SU-DHL-6 (cell line): Measurements from ENCODE around the gene PTGES3L.

Experiments used
- H2AFZ ChIP-seq: fragments of 200-600 bp; sonication (generic); 2 replicates; pipeline ENCODE4 v1.6.1; 2014; ENCODE audit warnings: low read depth, mild to moderate bottlenecking, moderate library complexity, mixed read lengths, antibody characterized with exemption, low read length; ENCODE audit not compliant: severe bottlenecking
- H3F3A ChIP-seq: fragments of 200-600 bp; shearing (Covaris generic); 2 replicates; pipeline ENCODE4 v1.6.0; 2016; ENCODE audit warnings: antibody characterized with exemption, mild to moderate bottlenecking; ENCODE audit not compliant: insufficient read depth
- H3K27ac ChIP-seq: fragments of 200-600 bp; sonication (generic); 2 replicates; pipeline ENCODE4 v1.5.1; 2016; ENCODE audit warnings: low read depth, mild to moderate bottlenecking, low read length, moderate library complexity, mixed read lengths
- H3K27me3 ChIP-seq: fragments of 200-600 bp; sonication (generic), shearing (Covaris generic); 2 replicates; pipeline ENCODE4 v1.6.0; 2014; ENCODE audit warnings: mild to moderate bottlenecking, low read length
- H3K36me3 ChIP-seq: fragments of 200-600 bp; sonication (generic); 2 replicates; pipeline ENCODE4 v1.6.1; 2014; ENCODE audit warnings: mild to moderate bottlenecking, low read length, mixed read lengths
- H3K4me2 ChIP-seq: fragments of 300-600, 200-600 bp; shearing (Covaris generic), sonication (generic); 2 replicates; pipeline ENCODE4 v1.6.0; 2014; ENCODE audit warnings: low read length, low read depth, mild to moderate bottlenecking; ENCODE audit not compliant: poor library complexity, severe bottlenecking
- H3K4me3 ChIP-seq: fragments of 200-600 bp; sonication (generic); 2 replicates; pipeline ENCODE4 v1.5.1; 2014; ENCODE audit warnings: antibody characterized with exemption, low read length, mild to moderate bottlenecking, mixed read lengths; ENCODE audit not compliant: insufficient read depth, poor library complexity, severe bottlenecking
- H3K79me2 ChIP-seq: fragments of 200-600 bp; sonication (generic); 2 replicates; pipeline ENCODE4 v1.6.1; 2014; ENCODE audit warnings: mild to moderate bottlenecking, low read length, moderate library complexity; ENCODE audit not compliant: insufficient read depth
- H3K9ac ChIP-seq: fragments of 200-600 bp; sonication (generic); 2 replicates; pipeline ENCODE4 v1.7.0; 2014; ENCODE audit warnings: mild to moderate bottlenecking, low read length
- H3K9me2 ChIP-seq: fragments of 200-600 bp; sonication (generic); replicated peaks from 2 replicates; pipeline ENCODE4 v1.6.1; 2014; ENCODE audit warnings: low read length; ENCODE audit not compliant: insufficient read depth
- H3K9me3 ChIP-seq: fragments of 200-600 bp; sonication (generic); 2 replicates; pipeline ENCODE4 v1.6.1; 2014; ENCODE audit warnings: low read length, mixed read lengths; ENCODE audit not compliant: insufficient read depth
- H4K20me1 ChIP-seq: fragments of 200-600 bp; sonication (generic); 2 replicates; pipeline ENCODE4 v1.6.1; 2014; ENCODE audit warnings: low read depth, mild to moderate bottlenecking, antibody characterized with exemption, low read length, moderate library complexity, mixed read lengths
- EZH2phosphoT487 ChIP-seq: fragments of 200-600 bp; sonication (generic), shearing (Covaris generic); conservative IDR thresholded peaks from 2 replicates; pipeline ENCODE4 v1.6.1; 2018; ENCODE audit warnings: mild to moderate bottlenecking, antibody characterized with exemption, low read length, moderate library complexity, mixed read lengths
- TF ChIP-seq, protein P1 (sequence below): fragments of 200-600 bp; sonication (generic); IDR thresholded peaks from one replicate; pipeline ENCODE4 v1.5.1; 2017; ENCODE audit warnings: antibody characterized with exemption, mild to moderate bottlenecking, low read length, moderate library complexity; ENCODE audit not compliant: insufficient read depth, poor library complexity, severe bottlenecking

PTGES3L gene

DNA sequence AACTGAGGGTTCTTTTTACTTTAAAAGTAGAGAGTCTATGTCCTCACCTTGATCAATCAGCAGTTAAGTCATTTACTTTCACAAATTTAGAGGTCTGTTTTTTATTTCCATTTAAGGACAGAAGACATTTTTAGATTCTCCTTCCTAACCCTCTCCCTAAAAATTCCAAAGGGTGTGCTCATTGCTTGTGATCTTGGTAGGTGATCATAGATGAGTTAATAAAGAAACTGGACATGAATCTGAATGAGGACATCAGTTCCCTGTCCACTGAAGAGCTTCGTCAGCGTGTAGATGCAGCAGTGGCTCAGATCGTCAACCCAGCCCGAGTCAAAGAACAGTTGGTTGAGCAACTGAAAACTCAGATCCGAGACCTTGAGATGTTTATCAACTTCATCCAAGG is 9.3 kb upstream of the PTGES3L start:
- Histone ChIP-seq H3K27me3 (no peaks in the 10 kb centered on the region), H3K4me2 (no peak overlapping the region), H4K20me1 (no peaks in the 10 kb centered on the region), H3K9me3 (no peaks in the 10 kb centered on the region), H2AFZ (no peak overlapping the region), H3K9me2 (no peaks in the 10 kb centered on the region), H3K4me3 (no peak overlapping the region), H3K36me3 (peaks cover 2% of the 10 kb centered on the region; the same call in 1 of the 2 replicates), H3K9ac (no peak overlapping the region), H3K79me2 (0 out of 2 replicates have a peak, but pooled peaks cover 4% of the 10 kb centered on the region), H3K27ac (no peak overlapping the region), H3F3A (no peaks in the 10 kb centered on the region)
- TF ChIP-seq, protein P1, sequence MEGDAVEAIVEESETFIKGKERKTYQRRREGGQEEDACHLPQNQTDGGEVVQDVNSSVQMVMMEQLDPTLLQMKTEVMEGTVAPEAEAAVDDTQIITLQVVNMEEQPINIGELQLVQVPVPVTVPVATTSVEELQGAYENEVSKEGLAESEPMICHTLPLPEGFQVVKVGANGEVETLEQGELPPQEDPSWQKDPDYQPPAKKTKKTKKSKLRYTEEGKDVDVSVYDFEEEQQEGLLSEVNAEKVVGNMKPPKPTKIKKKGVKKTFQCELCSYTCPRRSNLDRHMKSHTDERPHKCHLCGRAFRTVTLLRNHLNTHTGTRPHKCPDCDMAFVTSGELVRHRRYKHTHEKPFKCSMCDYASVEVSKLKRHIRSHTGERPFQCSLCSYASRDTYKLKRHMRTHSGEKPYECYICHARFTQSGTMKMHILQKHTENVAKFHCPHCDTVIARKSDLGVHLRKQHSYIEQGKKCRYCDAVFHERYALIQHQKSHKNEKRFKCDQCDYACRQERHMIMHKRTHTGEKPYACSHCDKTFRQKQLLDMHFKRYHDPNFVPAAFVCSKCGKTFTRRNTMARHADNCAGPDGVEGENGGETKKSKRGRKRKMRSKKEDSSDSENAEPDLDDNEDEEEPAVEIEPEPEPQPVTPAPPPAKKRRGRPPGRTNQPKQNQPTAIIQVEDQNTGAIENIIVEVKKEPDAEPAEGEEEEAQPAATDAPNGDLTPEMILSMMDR, result no peak
- TF ChIP-seq EZH2phosphoT487, result no peak

DNA sequence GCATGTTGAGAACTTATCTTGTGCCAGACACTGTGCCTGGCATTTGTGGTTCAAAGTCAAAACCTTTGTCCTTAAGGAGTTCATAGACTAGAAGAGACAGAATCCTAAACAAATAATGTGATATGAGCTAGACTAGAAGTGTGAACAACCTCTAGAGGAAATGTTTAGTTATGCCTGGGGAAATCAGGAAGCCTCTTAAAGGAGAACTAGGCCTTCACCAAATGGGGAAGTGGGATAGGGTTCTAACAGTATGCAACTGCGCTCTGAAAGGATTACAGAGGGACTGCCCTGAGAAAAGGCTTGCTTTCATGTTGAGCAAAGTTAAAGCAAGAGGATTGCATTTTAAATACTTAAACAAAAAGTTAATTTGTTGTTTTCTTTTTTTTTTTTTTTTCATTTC is 5.3 kb upstream of the PTGES3L start:
- Histone ChIP-seq H3K9ac (no peak overlapping the region), H3K79me2 (peaks cover 16% of the 10 kb centered on the region; the same call in 1 of the 2 replicates), H3K4me2 (peak overlapping the region; percentile 23), H3F3A (peaks cover 6% of the 10 kb centered on the region; the same call in 1 of the 2 replicates), H3K27me3 (no peaks in the 10 kb centered on the region), H3K9me2 (no peaks in the 10 kb centered on the region), H3K36me3 (peaks cover 2% of the 10 kb centered on the region; the same call in 1 of the 2 replicates), H2AFZ (no peak overlapping the region), H3K4me3 (no peak overlapping the region), H3K9me3 (no peaks in the 10 kb centered on the region), H4K20me1 (no peaks in the 10 kb centered on the region), H3K27ac (peak overlapping the region; percentile 20; the same call in 1 of the 2 replicates)
- TF ChIP-seq EZH2phosphoT487, result no peak
- TF ChIP-seq, protein P1, result no peak

DNA sequence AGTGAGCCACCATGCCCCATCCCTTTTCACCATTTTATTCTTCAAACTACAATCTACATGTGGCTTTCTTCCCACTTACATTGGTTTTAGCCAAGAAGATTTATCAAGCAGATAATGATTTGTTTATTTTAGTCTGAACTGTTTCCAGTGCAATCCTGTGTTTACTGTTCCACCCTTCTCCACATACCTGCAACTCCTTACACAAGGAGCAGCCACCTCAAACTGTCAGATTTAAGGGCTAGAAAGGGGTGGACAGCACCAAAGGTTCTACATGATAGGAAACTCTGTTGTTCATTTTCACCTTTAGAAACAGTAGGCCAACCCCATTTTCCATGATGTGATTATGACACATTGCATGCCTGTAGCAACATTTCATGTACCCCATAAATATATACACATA is 2.4 kb upstream of the PTGES3L start:
- H3K9me2 ChIP-seq, result no peaks in the 10 kb centered on the region
- no peak overlapping the region for H3K4me3 ChIP-seq
- H3K27me3 ChIP-seq, result no peaks in the 10 kb centered on the region
- H3K4me2 ChIP-seq, result peak overlapping the region; percentile 87
- H4K20me1 ChIP-seq, result no peaks in the 10 kb centered on the region
- H3K27ac ChIP-seq, result no peak overlapping the region
- no peaks in the 10 kb centered on the region for H3K9me3 ChIP-seq
- H3K36me3 ChIP-seq, result no peaks in the 10 kb centered on the region
- peaks cover 16% of the 10 kb centered on the region; the same call in 1 of the 2 replicates for H3K79me2 ChIP-seq
- no peak overlapping the region for H2AFZ ChIP-seq
- TF ChIP-seq, protein P1, result no peak
- no peak for TF ChIP-seq EZH2phosphoT487
- no peak overlapping the region for H3K9ac ChIP-seq
- peaks cover 6% of the 10 kb centered on the region; the same call in 1 of the 2 replicates for H3F3A ChIP-seq
